NCI-H1694 treated with DMSO at 0.1 percent for 48 hours (cell line): Measurements from ENCODE around the gene KIAA1755.

Experiments
- DNase-seq: peaks from one replicate; lab custom pipeline; 2025; lab: John Stamatoyannopoulos, UW

The KIAA1755 gene

DNA sequence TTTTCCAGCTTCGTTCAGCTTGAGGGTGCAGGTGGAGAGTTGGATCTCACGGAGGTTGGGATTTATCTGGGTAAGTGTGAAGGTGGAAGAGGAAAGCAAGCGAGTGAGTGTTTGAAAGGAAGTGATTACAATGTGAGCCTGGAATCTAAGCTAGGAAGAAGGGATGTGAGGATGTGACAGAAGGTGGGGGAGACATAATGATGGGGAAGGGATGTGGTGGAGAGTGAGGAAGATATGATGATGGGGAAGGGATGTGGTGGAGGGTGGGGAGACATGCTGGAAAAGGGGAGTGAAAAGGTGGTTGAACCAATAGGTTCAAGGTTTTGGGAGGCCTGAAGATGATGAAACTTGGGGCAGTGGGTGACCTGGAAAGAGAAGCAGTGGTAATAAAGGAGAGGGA lies 23.2 kb downstream of the KIAA1755 start:
- no peak for DNase-seq

- DNase-seq: no peak
These were observed 28.9 kb downstream of the KIAA1755 start for GRCh38 chr20:38231531-38232121.

DNA sequence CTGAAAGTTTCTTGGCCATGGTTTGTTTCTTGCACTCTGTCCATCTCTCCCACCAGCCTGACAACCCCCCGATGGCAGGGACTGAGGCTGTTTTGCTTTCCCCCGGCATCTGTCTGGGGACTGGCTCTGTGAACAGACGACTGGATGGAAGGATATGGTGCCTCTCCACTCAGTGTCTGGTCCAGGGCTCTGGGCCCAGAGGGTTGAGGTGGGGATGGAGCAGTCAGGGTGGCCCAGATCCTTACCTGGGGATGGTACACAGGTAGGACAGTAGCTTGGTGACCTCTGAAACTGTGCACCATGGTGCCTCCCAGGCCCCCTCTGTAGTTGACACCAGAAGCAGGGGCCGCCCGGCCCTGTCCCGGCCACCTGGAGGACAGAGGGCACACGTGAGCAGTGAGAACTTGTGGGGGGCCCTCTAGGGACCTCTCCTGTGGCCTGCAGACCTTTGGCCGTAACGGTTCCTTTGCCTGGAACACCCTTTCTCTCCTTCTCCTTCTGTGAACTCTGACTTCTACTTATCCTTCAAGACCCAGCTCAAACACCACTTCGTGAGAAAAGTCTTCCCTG lies 29.5 kb downstream of the KIAA1755 start:
- DNase-seq: no peak

- DNase-seq: no peak
These were observed 30.3 kb downstream of the KIAA1755 start for GRCh38 chr20:38230253-38230551.

- no peak for DNase-seq
These were observed 30.9 kb downstream of the KIAA1755 start for GRCh38 chr20:38229376-38230252.

GRCh38 chr20:38228436-38228835 lies 32.1 kb downstream of the KIAA1755 start:
- DNase-seq: no peak

- no peak for DNase-seq
These were observed 32.8 kb downstream of the KIAA1755 start for GRCh38 chr20:38227420-38228360.

- no peak for DNase-seq
These were observed 34.0 kb downstream of the KIAA1755 start for GRCh38 chr20:38226553-38226952.

DNA sequence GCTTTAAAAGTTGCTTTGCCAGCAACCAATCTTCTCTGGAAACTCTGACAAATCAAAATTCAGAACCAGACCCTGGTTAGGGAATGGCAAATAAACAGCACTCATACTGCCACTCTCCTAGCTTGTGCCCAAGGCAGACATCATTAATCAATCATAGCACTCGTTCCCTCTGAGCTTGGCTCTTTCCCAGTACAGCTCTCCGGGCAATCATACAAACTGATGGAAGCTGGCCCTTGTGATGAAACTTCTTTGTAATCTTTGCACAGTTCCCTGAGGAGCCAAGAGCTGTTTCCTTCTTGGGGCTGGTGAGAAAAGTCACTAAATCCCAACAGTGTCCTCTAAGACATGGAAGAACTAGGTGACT lies 34.7 kb downstream of the KIAA1755 start:
- no peak for DNase-seq

GRCh38 chr20:38225240-38225899 lies 35.2 kb downstream of the KIAA1755 start:
- no peak for DNase-seq

DNA sequence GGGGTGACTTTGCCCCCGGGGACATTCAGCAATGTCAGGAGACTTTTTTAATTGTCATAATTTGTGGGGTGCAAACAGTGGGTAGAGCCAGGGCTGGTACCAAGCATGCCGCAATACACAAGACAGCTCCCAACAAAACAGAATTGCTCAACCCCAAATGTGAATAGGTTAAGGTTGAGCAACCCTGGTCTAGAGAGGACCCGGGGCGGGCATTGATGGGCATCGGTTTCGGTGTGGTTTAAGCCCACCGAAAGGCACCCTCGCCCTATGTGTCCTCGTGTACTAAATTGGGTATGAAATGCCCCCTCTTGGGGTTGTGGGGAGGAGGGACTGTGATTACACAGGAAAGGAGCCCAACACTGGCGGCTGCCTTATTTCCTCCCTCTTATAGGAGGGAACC lies 36.0 kb downstream of the KIAA1755 start:
- no peak for DNase-seq

DNA sequence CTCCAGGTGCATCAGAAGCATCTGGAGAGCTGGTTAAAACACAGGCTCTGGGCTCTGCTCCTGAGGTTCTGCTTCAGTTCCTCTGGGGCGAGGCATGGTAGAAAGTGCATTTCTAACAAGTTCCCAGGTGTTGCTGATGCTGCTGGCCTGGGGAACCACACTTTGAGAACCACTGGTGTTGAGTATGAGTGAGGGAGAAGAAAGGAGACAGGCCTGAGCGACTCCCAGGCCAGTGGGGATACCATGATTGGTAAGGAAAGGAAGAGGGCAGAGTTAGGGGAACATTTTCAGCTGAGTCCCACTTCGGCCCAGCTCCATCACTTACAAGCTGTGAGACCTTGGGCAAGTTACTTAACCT lies 36.8 kb downstream of the KIAA1755 start:
- DNase-seq: no peak

- no peak for DNase-seq
These were observed 37.4 kb downstream of the KIAA1755 start for GRCh38 chr20:38222923-38223742.

GRCh38 chr20:38222231-38222922 lies 38.2 kb downstream of the KIAA1755 start:
- DNase-seq: peak; percentile 23

DNA sequence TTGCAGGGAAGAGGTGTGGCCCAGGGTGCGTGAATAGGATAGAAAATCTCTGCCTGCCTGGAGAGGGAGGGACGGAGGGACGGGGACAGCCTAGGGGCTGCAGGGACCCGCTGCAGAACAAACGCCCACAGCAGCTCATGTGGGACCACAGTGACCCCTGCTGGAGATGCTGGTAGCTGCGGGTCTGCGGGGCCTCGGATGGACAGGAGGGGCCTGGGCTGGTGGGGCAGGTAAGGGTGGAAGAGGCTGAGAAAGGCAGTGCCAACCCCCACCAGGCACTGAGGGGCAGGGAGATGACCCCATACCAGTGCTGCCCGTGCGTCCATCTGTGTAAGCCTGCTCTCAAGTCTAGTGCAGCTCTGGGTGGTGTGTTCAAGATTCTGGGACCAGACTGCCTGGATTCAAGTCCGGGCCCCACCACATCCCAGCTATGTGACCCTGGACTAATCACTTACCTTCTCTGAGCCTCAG lies 39.4 kb downstream of the KIAA1755 start:
- DNase-seq: peak; percentile 24

DNA sequence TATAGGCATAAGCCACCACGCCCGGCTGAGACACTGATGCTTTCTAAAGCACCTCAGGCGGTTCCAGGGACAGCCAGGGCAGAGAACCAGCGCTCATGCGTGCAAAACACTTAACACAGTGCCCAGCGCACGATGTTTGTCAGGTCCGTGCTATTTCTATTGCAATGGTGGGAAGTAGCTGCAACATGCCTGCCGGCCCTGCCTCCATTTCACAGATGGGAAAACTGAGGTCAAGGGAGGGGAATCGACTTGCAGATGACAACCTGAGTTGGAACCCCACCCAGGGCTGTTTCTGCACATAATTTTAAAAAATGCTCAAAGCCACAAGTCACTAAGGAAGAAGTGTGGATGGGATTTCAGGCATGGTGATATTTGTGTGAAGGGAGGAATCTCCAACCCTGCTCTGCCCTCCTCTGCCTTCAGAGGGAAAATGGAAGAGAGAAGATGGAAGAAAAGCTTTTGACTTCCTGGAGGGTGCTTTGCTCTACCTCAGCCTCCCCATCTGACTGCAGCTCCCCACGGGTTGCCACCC lies 39.9 kb downstream of the KIAA1755 start:
- no peak for DNase-seq

GRCh38 chr20:38219006-38219950 lies 41.3 kb downstream of the KIAA1755 start:
- no peak for DNase-seq

DNA sequence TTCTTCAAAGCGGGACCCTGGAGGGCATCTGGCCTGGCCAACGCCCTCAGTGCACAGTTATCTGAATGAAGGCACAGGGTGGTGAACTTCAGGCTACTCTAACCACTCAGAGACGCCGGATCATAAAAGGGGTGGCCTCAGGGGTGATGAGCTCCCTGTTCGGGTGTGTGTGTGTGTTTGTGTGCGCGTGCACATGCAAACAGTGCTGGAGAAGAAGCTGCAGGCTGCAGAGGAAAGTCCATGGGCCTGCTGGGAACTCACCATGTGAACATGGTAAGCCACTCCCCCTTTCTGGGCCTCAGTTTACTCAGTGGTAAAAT lies 42.0 kb downstream of the KIAA1755 start:
- DNase-seq: no peak
